Activated naive CD8-positive, alpha-beta T cell treated with anti-CD3 and anti-CD28 coated beads, Interleukin-2, amount 50 U/mL, for 16 hours (primary cell): ENCODE measurements around the gene DLG5.

ENCODE experiments used
- DNase-seq: peaks from one replicate; pipeline ENCODE4 v3.0.0-alpha.2; 2020; ENCODE audit warnings: low read depth, low spot score

DLG5 gene

DNA sequence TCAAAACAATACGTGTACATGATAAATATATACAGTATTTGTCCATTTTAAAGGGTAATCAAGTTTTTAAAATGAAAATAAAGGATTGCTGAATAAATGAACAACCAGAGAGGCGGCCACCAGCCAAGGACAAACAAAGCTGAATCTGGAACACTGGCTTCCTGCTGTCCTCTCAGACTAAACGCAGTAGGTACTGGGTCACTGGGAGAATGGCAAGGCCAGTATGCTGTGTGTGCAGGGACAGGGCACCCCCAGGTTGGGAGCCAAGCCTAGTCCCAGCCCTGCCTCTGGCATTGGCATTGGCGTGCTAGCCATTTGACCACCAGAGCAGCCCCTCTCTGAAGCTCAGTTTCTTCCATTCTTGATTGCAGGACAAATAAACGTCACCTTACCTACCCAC is 33.8 kb downstream of the DLG5 start:
- DNase-seq: no peak

DNA sequence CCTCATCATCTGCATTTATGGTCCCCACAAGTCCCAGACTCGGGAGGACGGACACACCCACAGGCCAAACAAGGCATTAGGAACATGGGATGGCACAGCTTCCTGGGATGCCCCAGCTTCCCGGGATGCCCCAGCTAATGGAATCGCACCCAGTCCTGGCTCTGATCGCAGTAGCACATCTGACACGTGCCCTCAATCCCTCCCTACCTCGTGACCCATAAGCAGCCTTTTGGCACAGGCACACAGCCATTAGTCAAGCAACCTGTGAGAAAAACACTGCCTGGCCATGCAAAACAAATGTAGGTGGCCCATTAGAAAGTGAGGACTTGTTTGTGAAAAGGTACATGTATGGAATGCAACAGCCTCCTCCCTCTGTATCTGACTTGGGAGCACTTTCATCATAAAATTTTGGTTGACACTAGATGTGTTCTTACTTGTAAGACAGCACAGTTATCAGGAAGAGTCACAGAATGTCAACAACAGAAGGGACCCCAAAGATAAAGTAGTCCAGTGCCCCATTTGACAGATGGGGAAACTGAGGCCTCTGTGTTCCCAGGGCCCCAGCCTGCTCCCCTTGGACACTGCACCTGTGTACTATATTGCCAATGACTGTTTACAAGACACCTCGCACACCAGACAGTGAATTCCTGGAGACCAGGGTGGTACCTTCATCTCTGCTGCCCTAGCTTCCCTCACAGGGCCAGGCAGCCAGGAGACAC is 34.4 kb downstream of the DLG5 start:
- no peak for DNase-seq

DNA sequence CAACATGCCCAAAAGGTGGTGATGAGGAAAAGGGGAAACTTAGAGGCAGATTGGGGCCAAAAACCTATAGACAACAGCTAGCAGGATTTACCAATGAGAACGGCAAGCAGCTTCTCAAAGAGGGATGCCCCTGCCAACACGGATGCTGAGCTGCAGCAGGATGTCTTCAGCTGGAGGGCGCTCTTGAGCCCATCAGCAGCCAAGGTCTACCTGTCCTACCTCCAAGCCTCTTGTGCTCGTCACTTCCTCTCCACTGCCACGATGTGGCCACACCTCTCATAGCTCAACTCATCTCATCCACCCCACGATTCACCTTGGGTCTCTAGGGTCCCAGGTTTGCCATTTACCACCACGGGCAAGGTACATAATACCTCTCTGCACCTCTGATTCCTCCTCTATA is 36.5 kb downstream of the DLG5 start:
- DNase-seq: no peak

DNA sequence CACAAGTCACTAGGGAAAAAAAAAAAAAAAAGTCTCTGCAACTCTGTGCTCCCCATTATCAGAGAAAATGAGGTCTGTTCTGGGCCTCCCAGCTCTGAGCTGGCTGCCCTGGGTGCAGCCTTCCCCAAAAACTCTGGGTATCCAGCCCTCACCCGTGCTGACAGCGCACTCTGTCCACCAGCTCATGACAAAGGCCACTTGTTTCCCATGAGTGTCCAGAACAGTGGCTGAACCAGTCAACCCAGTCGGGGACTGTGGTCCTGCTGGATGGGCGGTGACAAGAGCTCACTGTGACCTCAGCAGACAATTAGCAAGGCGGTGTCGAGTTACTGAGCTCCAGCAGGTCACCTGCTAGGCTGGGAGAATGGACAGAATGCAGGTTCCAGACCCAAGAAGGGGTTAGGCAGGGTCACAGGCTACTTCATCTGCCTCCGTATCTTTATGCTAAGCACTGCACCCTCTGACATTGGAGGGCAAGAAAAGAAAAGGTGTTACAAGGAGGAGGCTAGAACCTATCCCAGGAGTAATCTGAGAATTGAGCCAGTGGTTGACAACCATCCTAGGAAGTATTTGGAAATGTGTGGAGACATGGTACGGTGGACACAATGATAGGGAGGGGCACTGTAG is 37.2 kb downstream of the DLG5 start:
- DNase-seq: no peak

DNA sequence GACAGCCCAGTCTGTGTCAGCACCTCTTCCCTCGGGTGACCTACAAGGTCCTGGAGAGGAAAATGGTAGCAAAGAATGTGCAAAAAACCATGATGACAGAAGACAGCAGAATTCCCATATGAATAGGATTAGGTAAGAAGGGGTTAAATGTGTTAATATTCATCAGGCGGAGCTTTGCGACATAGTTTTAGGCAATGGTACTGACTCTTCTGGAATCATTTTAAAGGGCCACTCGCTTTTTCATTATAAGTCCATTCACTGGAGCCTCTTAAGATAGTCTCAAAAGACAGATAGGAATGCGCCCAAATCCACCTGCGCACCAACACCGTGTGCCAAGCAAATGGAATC is 38.2 kb downstream of the DLG5 start:
- no peak for DNase-seq

DNA sequence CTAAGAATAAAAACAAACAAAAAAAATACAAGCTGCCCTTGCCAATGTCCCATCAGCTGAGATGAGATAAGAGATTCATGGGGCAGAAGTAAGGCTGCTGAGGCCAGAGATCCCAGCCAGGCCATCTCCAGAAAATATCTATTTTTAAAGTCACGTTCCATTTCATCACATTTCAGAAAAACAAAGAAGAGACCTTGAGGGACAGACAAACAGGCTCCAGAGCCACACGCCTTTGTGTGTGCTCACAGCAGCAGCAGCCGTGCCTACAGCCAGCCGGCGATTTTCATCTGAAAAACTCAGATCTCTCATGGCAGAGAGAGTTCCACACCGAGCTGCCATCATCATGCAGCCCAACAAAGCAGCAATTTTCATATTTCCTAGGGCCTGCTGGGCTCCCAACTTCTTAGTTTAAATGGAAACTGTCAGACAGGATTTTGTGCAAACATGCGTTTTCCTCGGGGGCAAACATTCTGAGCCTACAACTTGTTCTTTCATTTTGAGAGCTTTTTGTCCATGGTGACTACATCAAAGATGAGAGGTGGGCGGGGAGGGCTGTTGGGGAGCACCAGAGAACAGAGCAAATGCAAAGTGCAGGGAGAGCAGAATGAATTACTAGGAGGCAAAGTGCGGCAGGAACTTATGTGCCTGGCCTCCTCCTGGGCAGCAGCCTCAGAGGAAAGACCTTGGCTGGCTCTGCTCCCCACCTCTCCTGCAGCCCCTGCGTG is 38.8 kb downstream of the DLG5 start:
- no peak for DNase-seq

DNA sequence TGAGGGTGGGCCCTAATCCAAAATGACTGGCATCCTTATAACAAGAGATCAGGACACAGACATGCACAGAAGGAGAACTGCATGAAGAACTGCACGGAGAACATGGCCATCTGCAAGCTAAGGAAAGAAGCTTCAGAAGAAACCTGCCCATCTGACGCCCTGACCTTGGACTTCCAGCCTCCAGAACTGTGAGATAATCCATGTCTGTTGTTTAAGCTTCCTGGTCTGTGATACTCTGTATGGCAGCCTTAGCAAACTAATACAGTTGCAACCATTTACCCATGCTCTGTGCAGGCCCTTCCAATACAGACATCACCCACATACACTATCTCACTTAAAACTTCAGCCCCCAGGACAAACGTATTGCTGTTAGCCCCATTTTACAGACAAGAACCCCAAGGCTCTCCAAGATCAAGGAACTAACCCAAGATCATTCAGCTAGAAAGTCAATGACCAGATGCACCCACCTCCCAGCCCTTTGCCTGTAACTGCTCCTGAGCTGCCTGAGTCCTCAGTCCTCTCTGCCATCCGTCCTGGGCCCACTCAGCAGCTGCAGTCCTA is 39.7 kb downstream of the DLG5 start:
- no peak for DNase-seq

- no peak for DNase-seq
These were observed 42.4 kb downstream of the DLG5 start for GRCh38 chr10:77884181-77884580.

DNA sequence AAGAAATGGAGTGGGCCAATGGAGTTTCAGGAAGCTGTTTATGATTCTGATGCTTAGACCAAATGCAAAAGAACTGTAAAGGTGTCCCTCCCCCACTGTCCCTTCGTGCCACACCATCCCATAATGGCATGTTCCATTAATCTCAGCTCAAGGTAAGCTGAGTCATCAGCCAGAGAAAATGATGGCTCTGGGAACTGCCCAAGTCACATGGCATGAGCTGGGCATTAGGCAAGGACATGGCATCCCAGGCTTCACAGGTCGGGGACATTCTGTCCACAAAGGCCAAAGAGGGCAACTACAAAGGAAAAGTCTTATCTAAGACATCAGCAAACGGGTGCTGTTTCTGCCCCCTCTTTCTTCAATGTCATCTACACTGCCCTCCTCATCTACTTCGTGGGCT is 44.9 kb downstream of the DLG5 start:
- DNase-seq: no peak

DNA sequence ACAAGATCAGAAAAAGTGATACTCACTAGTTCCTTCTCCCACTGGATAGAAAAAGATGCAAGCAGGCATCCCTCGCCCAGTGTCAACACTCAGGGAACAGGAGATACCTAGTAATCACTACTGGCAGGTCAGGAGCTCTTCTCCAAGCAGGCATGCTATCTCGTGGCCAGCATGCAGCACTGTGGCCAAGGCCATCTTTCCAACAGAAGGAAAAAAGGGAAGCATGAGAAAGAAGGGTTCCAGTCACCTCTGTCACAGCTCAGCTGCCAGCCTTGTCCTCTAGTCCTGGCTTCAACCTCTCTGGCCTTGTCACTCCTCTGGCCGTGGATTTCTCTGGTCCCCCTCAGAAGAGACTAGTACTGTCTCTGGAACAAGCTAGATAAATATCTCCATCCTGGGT is 45.3 kb downstream of the DLG5 start:
- no peak for DNase-seq

- DNase-seq: no peak
These were observed 46.8 kb downstream of the DLG5 start for GRCh38 chr10:77879710-77880109.

DNA sequence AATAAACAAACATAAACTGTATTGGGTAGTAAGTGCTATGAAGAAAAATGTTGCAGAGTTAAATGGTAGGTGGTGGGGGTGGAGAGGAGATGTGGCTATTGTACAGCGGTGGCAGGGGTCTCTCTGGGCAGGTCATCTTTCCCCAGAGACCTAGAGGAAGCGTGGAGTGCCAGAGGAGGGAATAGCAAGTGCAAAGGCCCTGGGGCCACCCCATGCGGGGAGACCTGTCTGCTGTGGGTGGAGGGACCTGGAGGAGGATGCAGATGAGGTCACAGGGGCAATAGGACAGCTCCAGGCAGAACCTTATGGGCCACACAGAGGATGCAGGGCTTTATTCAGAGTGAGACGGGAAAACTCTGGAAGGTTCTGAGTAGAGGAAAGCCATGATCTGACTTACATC is 47.5 kb downstream of the DLG5 start:
- DNase-seq: no peak

GRCh38 chr10:77877441-77878344 is 48.9 kb downstream of the DLG5 start:
- DNase-seq: no peak

GRCh38 chr10:77875730-77876129 is 50.8 kb downstream of the DLG5 start:
- DNase-seq: no peak

DNA sequence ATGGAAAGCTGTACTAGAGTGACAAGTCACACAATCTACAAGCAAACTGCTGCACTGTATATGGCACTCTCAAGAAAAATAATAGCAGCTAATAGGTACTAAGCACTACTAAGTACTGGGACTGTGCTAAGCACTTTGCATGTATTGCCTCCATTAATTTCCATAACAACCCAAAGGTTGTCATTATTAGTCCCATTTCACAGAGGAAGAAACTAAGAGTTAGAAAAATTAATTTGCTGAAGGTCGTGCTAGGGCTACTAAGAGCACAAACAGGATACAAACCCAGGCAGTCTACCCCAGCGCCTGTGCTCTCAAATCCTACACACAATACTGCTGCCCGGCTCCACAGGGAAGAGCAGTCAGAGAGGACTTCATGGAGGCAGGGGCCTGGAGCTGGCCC is 51.7 kb downstream of the DLG5 start:
- DNase-seq: no peak

- DNase-seq: no peak
These were observed 52.8 kb downstream of the DLG5 start for GRCh38 chr10:77873536-77874380.

- no peak for DNase-seq
These were observed 53.5 kb downstream of the DLG5 start for GRCh38 chr10:77872947-77873535.

- DNase-seq: no peak
These were observed 54.2 kb downstream of the DLG5 start for GRCh38 chr10:77872151-77872946.

DNA sequence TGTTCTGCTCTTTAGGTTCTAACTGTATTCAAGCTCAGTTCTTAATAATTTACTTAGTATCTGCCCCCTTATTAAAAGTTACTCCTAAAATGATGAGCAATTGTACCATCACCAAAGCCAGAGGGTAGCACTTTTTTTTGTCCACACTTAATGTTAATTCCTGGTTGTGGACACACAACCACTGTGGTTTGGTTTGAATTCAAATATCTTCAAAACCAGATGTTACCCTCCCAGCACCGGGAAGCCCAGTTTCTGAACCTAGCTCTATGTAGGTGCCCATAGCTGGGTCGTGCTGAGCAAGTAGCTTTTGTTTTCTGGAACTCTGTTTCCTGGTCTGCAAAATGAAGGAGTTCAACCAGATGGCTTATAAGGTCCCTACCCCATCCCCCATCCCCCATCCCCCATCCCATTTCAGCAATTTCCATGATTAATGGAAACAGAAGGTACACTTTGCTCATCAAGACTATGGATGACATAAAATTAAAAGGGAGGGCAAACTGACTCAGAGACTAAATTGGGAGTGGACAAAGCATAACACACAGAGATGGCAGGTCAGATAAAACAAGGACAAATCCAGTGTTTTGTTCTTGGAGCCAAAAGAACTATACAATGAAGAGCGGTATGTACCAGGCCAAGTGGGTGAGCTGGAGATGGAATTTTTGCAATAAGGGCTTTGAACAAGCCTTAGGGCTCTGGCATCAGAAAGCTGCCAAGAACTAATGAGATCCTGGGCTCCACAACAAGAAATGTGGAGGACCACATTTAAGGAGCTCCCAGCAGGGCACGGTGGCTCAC is 56.7 kb downstream of the DLG5 start:
- no peak for DNase-seq
